Peyer's patch (tissue), 4 donors: ENCODE results near the gene ZBTB20.

ENCODE experiments used
- POLR2A ChIP-seq, 2 donors: fragments of 450-650 bp; IDR thresholded peaks; one replicate each; pipeline ENCODE4 v1.5.1; 2017; ENCODE audit warnings: antibody characterized with exemption in 2 of 2, mild to moderate bottlenecking in 2 of 2, moderate library complexity in 2 of 2
- TF ChIP-seq, protein P1 (sequence below), 6 experiments: fragments of 450-650 bp in 4 of 6; fragments of 200-600 bp in 2 of 6; sonication (generic) in 1 of 6; IDR thresholded peaks; one replicate each; pipeline ENCODE4 v1.5.1; 2017 to 2019; ENCODE audit warnings: antibody characterized with exemption in 6 of 6, mild to moderate bottlenecking in 3 of 6, moderate library complexity in 1 of 6

DNA sequence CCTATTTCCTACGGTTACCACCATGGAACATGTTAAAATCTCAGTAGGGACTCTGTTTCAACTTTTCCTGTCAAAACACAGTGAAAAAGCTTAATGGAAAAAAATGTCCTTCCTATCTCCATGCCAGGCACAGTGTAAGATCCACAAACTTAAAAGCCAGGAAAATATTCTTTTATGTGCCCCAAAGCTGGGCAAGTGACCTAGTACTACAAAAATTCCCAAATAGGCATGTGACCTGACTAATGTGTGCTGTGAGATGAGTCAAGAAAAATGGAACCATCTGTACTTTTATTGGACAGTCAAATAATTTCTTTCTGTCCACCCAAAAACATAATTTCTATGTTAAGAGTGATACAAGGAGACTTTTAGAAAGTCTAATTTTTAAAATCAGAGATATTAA is 406.0 kb downstream of the ZBTB20 start:
- TF ChIP-seq, protein P1, sequence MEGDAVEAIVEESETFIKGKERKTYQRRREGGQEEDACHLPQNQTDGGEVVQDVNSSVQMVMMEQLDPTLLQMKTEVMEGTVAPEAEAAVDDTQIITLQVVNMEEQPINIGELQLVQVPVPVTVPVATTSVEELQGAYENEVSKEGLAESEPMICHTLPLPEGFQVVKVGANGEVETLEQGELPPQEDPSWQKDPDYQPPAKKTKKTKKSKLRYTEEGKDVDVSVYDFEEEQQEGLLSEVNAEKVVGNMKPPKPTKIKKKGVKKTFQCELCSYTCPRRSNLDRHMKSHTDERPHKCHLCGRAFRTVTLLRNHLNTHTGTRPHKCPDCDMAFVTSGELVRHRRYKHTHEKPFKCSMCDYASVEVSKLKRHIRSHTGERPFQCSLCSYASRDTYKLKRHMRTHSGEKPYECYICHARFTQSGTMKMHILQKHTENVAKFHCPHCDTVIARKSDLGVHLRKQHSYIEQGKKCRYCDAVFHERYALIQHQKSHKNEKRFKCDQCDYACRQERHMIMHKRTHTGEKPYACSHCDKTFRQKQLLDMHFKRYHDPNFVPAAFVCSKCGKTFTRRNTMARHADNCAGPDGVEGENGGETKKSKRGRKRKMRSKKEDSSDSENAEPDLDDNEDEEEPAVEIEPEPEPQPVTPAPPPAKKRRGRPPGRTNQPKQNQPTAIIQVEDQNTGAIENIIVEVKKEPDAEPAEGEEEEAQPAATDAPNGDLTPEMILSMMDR (IDR thresholded peaks at IDR 0.05), result no peak
- no peak for TF ChIP-seq POLR2A (IDR thresholded peaks at IDR 0.05)
